ENCODE measurements around the gene PML.

The PML gene

DNA sequence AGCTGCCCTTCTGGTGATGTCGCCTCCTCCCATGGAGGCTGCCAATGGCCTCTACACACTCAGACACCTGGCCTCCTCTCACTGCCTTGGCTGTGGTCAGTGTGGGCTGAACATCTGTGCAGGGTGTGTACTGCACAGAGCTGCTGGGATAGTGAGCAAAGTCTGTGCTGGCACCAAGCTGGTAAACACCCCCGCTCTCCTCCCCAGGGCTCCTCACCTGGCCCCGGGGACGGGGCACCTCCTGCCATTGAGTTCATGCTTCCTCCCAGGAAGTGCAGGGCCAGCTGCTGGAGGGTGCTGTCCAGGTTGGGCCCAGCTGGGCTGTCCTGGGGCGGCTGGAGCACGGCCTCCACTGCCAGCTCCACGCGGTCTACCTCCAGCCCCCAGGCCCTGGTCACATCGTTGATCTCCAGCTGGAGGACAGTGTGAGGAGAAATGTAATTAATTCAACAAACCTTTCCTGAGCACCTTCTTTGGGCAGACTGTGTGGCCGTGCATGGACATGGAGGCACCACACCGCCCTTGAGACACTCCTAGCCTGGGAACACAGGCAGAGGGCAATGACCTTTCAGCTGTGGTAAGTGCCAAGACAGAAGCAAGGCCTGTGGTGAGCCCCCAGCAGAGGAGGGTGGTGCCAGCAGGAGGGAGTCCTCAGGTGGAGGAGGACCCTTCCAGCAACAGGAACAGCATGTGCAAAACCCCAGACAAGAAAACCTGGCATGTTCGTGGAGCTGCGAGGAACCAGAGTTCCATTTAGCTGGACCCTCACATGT, 9.2 kb upstream of the PML start:
- DNase-seq (ENCODE audit: low spot score) (peak; percentile 55), FAIRE-seq (no peak)

DNA sequence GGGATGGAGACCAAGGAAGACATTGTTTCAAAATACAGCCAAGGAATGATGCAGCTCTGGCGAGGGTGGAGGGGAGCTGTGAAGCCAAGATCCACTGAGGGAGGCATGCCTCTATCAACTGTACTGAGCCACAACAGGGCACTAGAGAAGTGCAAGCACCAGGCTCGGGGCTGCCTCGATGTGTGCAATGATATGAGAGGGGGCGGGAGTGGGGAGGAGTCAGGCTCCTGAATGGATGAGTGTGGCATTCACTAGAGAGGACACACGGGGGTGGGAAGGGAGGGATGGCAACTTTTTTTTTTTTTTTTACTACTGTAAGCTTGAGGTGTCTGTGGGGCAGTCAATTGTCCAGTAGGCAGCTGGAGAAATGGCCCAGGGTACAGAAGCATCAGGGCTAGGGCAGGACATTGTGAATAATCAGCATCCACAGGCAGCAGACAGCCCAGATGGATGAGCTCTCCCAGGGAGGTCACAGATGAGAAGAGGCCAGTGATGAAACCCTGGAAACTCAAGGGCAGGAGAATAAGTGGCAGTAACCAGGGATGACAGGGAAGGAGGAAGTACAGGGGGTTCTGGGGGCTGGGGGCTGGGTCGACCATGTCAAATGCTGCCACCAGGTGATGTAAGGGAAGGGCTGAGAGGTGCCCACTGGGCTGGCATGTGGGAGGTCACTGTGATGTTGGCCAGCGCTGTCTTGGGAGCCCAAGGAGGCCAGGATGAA, 8.3 kb upstream of the PML start:
- DNase-seq (ENCODE audit: low spot score) (peak; percentile 29), FAIRE-seq (no peak)

DNA sequence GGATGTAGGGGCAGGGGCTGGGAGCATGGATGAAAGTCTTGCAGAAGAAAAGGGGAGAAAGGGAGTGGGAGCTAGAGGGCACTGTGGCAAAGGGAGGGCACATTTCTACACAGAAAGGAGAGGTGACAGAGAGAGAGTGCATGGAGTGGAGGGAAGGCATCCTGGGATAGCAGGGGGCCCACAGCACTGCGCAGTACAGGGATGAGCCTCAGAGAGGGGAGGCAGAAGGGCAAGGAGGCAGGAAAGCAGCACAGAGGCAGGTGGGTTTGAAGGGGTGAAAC, 7.8 kb upstream of the PML start:
- DNase-seq (ENCODE audit: low spot score) (no peak), FAIRE-seq (no peak)

DNA sequence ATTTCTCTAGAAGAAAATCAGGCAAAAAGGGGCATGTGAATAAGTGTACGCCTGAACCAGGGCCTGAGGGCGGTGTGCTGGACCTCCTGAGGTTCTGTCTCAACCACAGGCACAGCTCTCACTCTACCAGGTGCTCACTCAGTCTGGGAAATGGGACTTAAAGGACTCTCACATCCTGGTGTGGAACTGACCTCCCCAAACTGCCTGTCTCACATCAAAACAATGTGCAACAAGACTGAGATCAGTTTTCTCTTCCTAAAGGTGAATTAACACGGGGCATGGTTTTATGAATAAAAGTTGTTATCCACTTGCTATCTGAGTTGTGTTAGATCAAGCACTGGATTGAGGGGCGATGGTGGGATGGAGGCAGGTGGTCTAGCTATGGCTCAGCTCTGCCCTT, 7.3 kb upstream of the PML start:
- FAIRE-seq (no peak), DNase-seq (ENCODE audit: low spot score) (no peak)

DNA sequence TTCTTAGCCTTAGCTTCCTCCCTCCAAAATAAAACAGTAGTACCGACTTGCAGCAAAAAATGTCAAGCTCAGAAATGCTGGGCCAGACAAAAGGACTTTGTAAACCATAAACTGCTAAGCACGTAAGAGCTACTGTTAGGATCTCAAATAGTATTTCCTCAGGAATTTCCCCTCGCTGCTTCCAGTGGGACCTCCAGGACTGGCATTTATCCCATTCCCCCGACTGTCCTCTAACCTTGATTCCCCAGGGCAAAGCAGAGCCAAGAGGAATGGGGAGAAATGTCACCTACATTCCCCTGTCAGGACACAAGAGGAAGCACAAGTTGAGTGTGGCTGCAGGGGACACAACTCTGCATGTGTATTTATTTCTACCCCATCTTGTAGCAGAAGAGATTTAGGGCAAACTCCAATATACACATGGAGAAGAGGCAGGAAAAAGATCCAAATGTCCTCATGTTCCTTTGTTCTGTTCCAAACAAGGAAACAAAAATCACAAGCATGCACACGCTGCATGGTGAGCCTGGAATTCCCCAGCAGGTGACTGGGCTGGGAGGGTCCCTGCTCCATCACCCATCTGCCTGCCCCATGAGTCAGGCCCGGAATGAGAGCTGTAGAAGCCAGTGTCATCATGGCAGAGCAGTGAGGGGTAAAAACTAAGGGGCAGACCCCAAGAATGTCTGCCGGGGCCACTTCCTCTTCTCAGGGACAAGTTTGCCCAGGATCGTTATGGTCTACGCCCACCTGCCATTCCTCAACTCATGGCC, 6.7 kb upstream of the PML start:
- FAIRE-seq (peak; percentile 82), DNase-seq (ENCODE audit: low spot score) (peak; percentile 84)

DNA sequence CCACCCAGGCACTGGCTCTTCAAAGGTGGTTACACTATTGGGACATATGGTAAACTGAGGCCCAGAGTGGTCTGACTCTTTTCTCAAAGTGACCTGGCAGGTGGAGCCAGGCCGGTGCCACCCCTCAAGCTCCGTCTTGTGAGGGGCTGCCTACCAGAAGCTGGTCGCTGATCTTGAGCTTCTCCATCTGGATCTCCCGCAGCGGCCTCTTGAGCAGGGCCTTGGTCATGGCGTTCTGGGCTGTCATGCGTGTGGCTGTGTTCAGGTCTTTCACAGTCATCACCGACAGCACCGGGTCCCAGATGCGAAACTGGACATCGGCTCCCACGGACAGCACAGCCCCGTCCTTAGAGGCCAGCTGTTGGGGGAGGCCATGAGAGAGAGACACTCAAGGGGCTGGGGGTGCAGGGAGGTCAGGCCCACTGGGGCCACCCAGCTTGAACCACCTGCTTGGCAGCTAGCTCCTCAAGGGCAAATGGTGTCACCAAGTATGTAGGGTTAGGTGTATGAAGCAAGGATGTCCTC, 6.0 kb upstream of the PML start:
- no peak for FAIRE-seq
- DNase-seq (ENCODE audit: low spot score), result no peak

DNA sequence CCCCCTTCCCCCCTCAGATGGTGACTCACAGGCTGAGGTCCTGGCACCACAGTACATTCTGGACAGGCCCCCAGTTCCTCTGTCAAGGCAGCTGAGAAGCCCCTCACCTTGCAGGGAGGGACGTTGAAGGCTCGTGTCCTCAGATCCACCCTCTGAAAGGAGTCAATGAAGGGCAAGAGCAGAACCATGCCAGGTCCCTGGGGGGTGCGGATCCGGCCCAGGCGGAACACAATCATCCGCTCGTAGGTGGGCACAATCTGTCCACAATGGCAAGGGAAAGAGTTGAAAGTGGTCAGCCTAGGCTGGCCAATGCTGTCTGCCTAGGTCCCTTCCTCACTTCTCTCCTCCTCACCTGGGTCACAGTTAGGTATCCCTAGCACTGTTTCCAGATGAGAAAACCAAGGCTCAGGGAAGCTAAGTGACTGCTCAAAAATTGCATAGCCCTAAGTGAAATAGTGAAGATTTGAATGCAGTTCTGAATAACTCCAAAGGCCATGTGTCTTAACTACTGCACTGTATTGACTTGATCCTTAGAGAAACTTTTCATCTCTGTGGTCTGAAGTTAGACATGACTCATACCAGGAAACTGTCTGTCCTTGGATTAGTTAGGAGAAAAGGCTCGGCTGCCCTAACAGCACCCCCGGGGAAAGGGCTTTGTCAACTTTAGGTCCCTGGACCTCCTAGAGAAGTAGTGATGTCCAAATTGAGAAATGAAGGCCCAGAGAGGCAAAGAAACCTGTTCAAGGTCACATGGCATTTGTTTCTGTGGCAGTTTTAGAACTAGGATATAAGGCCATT, 5.3 kb upstream of the PML start:
- DNase-seq (ENCODE audit: low spot score), result peak; percentile 91
- FAIRE-seq, result peak; percentile 94

DNA sequence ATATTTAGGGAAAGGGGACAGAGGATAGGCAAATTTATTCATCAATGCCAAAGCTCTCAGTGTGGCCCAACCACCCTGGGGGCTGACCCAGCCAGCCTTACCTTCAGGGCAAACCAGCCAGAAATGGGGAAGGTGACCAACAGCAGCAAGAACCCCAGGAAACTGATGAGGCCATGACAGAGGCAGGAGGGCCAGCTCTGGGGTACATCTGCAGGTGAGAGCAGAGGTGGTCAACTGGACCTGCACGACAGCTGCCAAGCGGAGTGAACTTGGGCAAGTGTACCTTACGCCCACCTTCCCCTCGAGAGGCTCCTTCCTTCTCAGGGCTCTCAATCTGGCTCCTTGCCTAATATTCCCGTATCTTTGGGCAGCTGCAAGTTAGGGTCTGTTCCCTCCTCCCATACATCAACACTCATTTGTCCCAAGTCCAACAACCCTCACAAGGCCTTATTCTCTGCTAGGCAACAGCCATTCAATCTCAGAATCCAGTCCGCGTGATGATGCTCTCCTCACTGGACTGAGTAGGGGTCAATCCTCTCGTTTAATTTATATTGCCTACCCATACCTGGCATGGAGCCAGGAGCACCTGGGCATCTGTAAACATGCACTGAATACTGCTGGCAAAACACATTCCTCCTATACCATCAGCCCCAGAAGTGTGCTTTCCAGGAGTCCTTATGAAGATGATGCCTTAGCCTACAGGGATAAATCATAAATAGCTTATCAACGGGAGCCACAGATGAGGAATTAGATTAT, 4.1 kb upstream of the PML start:
- FAIRE-seq (no peak), DNase-seq (ENCODE audit: low spot score) (no peak)

DNA sequence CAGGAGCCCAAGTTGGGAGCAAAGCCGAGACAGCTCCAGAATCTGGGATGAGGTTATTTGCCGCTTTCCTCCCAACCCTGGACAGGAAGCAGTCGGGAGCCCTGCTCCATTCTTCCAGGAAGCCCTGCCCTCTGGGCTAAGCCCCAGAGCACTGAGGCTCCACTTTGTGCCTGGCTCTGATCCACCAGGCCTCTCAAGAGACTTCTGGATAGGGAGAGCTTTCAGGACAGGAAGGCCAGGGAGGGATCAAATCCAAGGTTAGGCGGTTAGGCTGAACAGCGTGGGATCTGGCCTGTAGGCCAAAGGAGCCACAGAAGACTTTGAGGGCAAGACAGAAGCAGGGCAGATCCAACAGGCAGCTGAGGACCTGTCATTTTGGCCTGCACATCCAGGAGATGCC, 3.3 kb upstream of the PML start:
- FAIRE-seq (no peak), DNase-seq (ENCODE audit: low spot score) (no peak)

DNA sequence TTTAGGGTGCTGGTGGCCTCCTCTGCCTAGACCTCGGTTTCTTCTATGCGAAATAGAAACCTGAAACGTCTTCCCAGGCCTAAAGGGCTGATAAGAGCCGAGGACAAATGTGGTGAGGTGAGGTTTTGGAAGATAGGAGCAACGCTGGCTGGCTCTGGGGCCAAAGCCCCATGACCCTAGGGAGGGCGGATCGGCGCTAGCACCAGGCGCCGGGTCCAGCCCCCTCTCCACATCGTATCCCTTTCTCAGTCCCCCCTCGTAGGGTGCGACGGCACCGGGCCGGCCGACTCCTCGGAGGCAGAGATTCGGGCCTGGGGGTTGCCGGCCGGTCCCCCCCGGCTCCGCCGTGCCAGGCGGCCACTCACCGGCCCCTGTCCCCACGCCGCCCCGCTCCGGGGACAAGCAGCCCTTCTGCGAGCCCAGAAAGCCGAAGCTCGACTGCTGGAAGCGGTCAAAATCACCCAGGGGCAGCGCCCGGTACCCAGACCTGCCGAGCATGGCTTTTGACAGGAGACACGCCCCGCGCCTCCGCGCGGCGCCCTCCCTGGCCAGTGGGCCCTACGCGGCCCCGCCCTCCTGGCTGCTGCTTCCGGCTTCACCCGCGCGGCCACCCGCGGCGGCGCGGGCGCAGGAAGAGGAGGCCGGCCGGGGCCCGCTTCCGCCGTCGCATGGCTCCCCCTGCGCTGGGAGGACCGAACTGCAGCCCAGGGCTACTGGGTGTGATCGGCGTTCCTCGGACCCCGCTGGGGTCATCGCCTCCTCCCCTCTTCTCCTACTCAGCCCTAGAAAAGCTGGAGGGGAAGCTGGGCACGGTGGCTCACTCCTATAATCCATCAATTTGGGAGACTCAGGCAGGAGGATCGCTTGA, 2.6 kb upstream of the PML start, which contains the start of gene STOML1:
TSS of gene STOML1 (minus strand) at position 570 of the 868 bp plus-strand sequence. CDS start at position 498, 72 bp downstream.
- no peak for FAIRE-seq
- peak; percentile 78 for DNase-seq (ENCODE audit: low spot score)

DNA sequence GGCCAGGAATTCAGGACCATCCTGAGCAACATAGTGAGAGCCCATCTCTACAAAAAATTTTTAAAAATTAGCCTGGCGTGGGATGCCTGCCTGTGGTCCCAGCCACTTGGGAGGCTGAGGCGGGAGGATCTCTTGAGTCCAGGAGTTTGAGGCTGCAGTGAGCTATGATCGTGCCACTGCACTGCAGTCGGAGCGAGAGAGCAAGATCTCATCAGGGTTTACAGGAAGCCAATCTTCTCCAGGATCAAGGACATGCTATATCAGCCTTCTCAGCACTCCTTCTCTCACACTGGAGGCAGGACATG, 2.0 kb upstream of the PML start:
- FAIRE-seq (no peak), DNase-seq (ENCODE audit: low spot score) (no peak)

DNA sequence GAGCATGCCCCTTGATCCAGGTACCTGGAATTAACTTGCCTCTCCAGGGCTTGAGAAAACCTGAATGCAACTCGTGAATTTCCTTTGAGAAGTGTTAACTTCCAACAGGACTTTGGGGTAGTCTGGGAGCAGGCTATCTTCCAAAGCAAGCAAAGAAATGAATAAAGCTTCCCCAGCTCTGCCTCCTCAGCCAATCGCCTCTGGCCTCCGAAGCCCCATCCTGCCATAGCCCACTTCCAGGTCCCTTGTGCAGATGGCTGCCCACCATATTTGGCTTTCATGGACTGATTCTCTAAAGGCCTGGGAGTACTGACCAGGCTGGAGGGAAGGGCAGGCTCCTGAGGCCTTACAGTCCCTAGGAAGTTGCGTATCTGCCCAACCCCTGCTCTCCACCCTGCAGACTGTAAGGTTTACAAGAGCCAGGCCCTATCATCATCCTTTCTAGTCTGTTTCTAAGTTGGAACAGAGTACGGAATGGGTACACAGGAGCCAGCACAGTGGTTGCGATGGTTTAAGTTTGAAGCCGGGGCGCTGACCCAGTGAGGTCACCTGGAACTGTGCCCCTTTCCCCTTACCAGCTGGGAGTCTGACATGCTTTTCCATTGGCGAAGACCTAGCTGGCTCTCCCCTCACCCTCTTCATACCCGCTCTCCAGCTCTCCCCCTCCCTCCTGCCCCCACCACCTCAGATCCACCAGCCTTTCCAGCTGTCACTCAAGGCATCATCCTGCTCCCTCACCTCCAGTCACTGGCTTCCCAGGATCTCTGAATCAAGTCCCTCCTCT, 1.1 kb upstream of the PML start:
- no peak for DNase-seq (ENCODE audit: low spot score)
- no peak for FAIRE-seq

DNA sequence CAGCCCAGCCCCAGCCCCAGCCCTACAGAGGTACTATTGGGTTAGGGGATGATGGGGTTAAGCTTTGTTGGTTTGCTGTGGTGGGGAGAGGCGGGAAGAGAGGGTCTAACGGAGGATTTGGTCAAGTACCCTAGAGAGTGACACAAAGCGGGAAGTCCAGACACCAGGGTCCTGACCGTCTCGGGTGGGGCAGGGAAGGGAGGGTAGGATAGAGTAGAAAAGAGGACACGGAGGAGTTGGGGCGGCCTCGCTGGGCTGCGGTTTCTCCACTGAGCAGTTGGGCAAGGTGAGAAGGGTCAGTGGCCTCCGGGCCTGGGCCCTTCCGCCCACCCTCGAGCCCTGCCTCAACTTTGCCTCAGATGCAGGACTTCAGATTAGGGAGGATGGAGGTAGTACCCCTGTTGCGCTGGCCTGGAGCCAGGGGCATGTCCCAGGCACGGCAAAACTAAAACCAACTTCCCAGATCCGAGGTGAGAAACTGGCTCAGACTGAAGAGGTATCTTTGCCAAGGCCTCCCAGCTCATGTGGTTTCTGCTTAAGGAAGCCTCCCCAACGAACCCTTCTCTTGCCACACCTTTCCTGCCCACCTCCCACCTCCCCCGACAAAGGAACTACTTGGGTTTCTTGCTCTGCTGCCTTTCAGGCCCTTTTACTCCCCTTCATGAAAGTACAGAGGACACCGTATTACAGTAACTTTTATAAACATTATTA, 551 bp downstream of the PML start:
- no peak for FAIRE-seq

DNA sequence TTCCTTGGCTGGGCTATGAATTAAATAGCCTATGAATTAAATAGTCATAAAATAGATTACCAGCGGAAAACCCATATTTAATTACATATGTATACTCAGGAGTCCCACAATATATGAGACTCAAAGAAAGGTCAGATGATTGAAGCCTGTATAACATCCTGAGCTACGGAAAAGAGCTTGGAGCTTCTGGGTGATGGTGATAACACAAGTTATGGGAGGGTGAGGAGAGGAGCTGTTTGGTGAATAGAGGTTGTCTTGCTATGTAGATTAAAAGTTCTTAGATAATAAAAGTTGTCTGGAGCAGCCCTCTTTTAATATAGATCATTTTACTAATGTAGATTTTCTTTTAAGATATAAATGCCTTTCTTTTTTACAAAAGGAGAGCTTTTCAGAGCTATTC, 1.8 kb downstream of the PML start:
- FAIRE-seq (no peak), DNase-seq (ENCODE audit: low spot score) (no peak)

More for the DNA sequence above, 551 bp downstream of the PML start:
- DNase-seq (ENCODE audit: low spot score), result no peak

DNA sequence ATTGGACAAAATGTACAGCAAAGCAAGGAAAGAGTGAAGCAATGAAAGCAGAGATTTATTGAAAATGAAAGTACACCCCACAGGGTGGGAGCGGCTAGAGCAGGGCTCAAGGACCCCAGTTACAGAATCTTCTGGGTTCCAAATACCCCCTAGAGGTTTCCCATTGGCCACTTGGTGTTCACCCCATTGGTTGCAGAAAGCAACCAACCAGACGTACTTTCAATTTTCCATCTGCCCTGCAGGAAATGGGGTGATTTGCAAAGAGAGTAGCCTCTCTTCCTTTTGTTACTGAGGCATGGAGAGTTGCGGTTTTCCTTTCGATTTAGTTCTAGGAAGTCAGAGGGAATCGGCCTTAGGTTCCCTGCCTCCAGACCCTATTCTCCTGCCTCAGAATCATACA, 2.4 kb downstream of the PML start:
- DNase-seq (ENCODE audit: low spot score), result peak; percentile 68

DNA sequence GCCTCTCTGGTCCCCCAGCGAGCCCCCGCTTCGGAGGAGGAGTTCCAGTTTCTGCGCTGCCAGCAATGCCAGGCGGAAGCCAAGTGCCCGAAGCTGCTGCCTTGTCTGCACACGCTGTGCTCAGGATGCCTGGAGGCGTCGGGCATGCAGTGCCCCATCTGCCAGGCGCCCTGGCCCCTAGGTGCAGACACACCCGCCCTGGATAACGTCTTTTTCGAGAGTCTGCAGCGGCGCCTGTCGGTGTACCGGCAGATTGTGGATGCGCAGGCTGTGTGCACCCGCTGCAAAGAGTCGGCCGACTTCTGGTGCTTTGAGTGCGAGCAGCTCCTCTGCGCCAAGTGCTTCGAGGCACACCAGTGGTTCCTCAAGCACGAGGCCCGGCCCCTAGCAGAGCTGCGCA, 3.5 kb downstream of the PML start:
- DNase-seq (ENCODE audit: low spot score) (no peak), FAIRE-seq (no peak)

More for the DNA sequence above, 2.4 kb downstream of the PML start:
- FAIRE-seq, result peak; percentile 86

DNA sequence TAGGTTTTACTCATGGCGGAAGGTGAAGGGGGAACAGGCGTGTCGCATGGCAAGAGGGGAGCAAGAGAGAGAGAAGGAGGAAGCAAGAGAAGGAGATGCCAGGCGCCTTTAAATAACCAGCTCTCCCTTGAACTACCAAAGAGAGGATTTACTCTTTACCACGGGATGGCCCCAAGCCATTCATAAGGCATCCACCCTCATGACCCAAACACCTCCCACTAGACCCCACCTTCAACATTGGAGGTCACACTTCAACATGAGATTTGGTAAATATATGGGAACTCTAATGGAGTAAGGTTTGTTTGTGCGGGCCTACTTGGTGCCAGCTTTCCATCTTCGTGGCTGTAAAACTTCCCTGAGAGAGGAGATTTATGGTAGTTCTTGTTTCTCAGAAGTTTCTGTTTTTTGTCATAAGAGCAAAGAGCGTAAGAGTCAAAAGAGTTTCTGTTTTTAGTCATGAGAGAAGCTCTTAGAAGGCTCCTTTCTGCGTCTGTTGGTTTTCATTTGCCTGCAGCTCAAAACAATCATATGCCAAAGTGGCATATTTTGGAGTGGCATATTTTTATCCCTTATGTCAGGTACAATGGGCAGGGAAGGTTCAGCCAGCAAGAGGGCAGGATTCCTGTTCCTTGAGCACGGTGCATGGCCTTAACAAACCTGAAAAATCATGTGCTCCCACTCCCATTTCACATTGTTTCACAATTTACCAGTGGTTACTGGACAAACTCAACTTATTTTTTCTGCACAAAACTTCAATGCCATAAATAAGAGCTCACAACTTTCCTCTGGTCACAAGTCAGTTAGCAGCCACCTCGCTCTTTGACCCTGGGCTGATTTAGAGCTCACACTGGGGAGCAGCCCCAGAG, 12.5 kb downstream of the PML start:
- no peak for FAIRE-seq
- no peak for DNase-seq (ENCODE audit: low spot score)

All from RCC 7860 (cell line).